GM20000 (cell line): ENCODE results near the gene KIF13A.
"Not testable (repeated sequence)": the region's sequence is repeated elsewhere in the genome, so short reads cannot be mapped to it uniquely, and the experiment has no call there.

Experiments
- DNase-seq: peaks from one replicate; pipeline ENCODE4 v3.0.0; 2012; ENCODE audit warnings: low spot score
- TF ChIP-seq, protein P1 (sequence below): IDR thresholded peaks from 2 replicates; pipeline ENCODE4 v1.5.1; 2012; ENCODE audit warnings: mild to moderate bottlenecking, control low read depth; ENCODE audit errors: extremely low read depth, missing control alignments

The KIF13A gene

DNA sequence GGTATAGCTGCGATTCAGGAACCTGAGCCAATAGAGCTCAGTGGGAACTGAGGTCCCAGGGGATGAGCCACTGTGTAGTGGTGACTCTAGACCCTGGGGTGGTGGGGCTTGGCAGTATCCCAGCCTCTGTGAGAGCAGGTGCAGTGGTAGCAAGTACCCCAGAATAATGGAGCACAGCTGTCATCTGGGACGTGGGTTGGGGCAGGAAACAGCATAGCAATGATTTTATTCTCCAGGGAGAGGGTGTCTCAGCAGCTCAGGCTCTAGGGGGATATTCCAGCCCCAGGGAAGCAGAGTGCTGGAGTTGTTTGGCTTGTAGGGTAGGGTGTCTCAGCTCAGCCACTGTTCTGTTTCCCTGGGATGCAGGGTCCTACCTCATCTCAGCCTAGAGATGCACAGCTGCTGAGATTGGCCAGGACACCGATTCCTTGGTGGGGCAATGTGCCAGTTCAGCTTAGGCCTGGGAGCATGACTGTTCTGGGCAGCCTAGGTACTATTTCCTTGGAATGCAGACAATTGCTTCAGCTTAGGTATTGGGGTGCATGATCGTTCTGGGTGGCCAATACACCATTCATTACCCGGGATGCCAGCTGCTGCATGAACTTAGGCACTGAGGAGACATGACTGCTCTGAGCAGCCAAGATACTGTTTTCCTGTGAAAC, 246.7 kb downstream of the KIF13A start:
- no peak for DNase-seq
- TF ChIP-seq, protein P1, sequence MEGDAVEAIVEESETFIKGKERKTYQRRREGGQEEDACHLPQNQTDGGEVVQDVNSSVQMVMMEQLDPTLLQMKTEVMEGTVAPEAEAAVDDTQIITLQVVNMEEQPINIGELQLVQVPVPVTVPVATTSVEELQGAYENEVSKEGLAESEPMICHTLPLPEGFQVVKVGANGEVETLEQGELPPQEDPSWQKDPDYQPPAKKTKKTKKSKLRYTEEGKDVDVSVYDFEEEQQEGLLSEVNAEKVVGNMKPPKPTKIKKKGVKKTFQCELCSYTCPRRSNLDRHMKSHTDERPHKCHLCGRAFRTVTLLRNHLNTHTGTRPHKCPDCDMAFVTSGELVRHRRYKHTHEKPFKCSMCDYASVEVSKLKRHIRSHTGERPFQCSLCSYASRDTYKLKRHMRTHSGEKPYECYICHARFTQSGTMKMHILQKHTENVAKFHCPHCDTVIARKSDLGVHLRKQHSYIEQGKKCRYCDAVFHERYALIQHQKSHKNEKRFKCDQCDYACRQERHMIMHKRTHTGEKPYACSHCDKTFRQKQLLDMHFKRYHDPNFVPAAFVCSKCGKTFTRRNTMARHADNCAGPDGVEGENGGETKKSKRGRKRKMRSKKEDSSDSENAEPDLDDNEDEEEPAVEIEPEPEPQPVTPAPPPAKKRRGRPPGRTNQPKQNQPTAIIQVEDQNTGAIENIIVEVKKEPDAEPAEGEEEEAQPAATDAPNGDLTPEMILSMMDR: no peak

DNA sequence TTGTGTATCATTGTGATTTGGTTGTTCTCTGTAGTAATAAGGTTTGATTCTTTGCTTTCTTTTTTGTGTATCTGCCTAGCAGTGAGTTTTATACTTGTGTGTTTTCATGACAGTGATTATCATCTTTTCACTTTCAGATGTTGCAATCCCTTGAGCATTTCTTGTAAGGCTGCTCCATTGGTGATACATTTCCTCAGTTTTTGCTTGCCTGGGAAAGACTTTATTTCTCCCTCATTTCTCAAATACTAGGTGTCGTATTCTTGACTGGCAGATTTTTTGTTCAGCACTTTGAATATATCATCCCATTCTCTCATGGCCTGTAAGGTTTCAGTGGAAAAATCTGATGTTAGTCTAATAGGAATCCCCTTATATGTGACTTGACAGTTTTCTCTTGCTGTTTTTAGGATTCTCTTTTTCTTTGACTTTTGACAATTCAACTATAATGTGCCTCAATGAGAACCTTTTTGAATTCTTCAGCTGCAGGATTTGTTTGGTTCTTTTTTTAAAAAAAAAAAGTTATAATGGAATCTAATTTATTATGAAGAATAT, 249.7 kb downstream of the KIF13A start:
- DNase-seq: no peak
- TF ChIP-seq, protein P1: no peak

DNA sequence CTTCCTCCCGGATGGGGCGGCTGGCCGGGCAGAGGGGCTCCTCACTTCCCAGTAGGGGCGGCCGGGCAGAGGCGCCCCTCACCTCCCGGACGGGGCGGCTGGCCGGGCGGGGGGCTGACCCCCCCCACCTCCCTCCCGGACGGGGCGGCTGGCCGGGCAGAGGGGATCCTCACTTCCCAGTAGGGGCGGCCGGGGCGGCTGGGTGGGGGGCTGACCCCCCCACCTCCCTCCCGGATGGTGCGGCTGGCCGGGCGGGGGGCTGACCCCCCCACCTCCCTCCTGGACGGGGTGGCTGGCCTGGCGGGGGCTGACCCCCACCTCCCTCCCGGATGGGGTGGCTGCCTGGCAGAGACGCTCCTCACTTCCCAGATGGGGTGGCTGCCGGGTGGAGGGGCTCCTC, 252.1 kb downstream of the KIF13A start:
- not testable (repeated sequence) for DNase-seq

GRCh38 chr6:17730078-17730704, 257.2 kb downstream of the KIF13A start:
- TF ChIP-seq, protein P1: no peak
- DNase-seq: no peak

DNA sequence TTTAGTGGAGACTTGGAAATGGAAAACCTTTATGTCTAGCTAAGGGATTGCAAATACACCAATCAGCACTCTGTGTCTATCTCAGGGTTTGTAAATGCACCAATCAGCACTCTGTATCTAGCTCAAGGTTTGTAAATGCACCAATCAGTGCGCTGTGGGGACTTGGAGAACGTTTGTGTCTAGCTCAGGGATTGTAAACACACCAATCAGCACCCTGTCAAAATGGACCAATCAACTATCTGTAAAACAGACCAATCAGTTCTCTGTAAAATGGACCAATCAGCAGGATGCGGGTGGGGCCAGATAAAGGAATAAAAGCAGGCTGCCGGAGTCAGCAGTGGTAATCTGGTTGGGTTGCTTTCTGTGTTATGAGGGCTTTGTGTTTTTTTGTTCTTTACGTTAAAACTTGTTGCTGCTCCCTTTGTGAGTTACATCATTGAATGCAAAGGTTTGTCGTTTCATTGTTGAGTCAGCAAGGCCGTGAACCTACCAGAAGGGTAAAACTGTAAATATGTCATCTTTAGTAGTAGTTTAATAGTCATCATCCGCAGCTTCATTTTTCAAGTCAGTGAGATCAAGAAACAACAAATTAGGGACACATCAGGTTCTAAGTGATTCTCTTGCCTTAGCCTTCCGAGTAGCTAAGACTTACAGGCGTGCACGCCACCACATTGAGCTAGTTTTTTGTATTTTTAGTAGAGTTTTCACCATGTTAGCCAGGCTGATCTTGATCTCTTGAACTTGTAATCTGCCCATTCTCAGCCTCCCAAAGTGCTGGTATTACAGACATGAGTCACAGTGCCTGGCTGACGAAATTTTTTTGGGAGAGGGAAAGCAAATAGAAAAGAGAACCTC, 258.0 kb downstream of the KIF13A start:
- TF ChIP-seq, protein P1: no peak

GRCh38 chr6:17728551-17729222, 258.7 kb downstream of the KIF13A start:
- no peak for DNase-seq
- TF ChIP-seq, protein P1: no peak

More for the DNA sequence above, 258.0 kb downstream of the KIF13A start:
- no peak for DNase-seq

DNA sequence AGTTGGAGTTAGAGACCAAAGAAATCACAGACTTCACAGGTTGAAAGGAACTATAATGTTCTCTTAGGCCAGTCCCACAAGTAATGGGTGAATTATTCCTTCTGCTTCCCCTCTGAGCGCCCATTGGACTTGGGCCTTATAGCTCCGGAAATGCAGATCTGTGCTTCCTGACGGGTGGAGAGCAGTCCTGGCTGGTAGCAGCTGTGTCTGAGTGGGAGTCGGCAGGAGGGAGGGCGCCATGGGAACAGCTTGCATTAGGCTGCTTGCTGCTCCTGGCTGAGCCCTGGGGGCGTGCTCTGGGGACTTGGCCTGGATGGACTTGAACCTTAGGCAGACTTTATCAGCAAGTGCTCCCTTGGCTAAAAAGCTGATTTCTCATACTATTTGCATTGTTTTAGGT, 262.4 kb downstream of the KIF13A start:
- DNase-seq: no peak
- TF ChIP-seq, protein P1: no peak
